ENCODE results near the gene F10. TPM values are rescaled to one million over a fixed set of nuclear protein-coding genes. Genes with fewer than 3 reads are reported as not detected.

Gene F10
- total RNA-seq (not detected in 2 replicates), polyA plus RNA-seq (0.14 and 0.25 TPM in 2 replicates), polyA minus RNA-seq (not detected in 2 replicates), Bru-seq, nascent RNA (percentile 2 among the genes with signal in this experiment), BruChase-seq, experiment 1, labeled RNA remaining after a 6-hour chase (not detected), BruChase-seq, experiment 2, labeled RNA remaining after a 2-hour chase (percentile 4 among the genes with signal in this experiment)
- 0.08 and 0.10 TPM in 2 replicates for polyA plus RNA-seq (2011; cell fraction: cytosol; rRNA removed)
- polyA plus RNA-seq (2011; cell fraction: nucleus; rRNA removed): 0.22 TPM in 1 of 2 replicates, not detected in the other
- 0.15 and 0.98 TPM in 2 replicates for polyA plus RNA-seq (2012)
- polyA minus RNA-seq (2011; cell fraction: cytosol; rRNA and poly(A)+ RNA removed): not detected
- polyA minus RNA-seq (2011; cell fraction: nucleus; rRNA and poly(A)+ RNA removed): not detected in 2 replicates
- long read RNA-seq: 0 reads

DNA sequence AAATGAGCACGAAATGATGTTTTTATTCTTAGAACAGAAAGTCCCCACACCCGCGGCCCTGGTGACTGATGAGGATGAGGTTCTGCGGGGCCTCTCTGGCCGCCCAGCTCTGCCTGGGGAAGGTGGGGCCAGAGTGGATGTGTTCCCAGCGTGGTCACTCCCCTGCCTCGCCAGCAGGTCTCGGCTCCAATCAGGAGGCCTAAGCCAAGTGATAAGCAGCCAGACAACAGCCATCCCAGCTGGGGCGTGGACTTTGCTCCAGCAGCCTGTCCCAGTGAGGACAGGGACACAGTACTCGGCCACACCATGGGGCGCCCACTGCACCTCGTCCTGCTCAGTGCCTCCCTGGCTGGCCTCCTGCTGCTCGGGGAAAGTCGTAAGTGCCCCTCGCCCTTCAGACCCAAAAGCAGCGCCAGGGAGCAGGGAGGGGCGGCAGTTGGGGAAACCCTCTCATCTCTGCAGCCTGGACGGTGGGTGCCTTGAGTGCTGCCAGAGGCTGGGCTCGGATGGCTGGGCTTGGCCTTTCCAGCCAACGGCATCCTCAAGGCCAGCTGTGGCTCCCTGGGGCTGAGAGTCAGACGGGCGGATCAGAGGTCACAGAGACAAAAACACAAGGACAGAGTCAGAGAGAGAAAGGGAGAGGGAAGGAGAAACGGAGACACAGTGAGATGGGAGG, at the start of gene F10:
F10 (plus strand) TSS at position 250 of the 676 bp plus-strand sequence; CDS start at position 307, 57 bp downstream.
- Histone ChIP-seq H3K9me1 (replicated peaks; ENCODE audit: control insufficient read depth, extremely low read depth, insufficient read depth, low read length) (no peaks in the 10 kb centered on the region), H3K9ac (replicated peaks; ENCODE audit: extremely low read depth, insufficient read depth, low read length) (no peak within 1 kb of the TSS), H3K4me2 (ENCODE audit: insufficient read depth, low read length) (no peak within 1 kb of the TSS), H3K4me1 (ENCODE audit: control insufficient read depth, extremely low read depth, insufficient read depth, low read length) (no peaks in the 10 kb centered on the region), H3K27ac (ENCODE audit: insufficient read depth, low read depth, low read length) (no peak within 1 kb of the TSS), H3K27me3 (ENCODE audit: control insufficient read depth in 2 of 2, insufficient read depth in 2 of 2, low read length in 2 of 2) (no peaks in the 10 kb centered on the region), H2AFZ (ENCODE audit: low read depth, low read length) (no peak within 1 kb of the TSS), H3K9me3 (replicated peaks; ENCODE audit: control insufficient read depth, insufficient read depth, low read length) (no peaks in the 10 kb centered on the region), H3K4me3 (replicated peaks in 1 of 3; ENCODE audit: insufficient read depth in 1 of 3, low read depth in 1 of 3, low read length in 3 of 3) (no peak within 1 kb of the TSS), H3K79me2 (ENCODE audit: control insufficient read depth, insufficient read depth, low read length) (no peaks in the 10 kb centered on the region), H4K20me1 (replicated peaks; ENCODE audit: control insufficient read depth, extremely low read depth, insufficient read depth, low read length) (no peaks in the 10 kb centered on the region), H3K36me3 (ENCODE audit: control insufficient read depth in 2 of 2, extremely low read depth in 1 of 2, insufficient read depth in 2 of 2, low read length in 2 of 2) (no peaks in the 10 kb centered on the region)
- CTCF ChIA-PET: no interaction called here
- TF ChIP-seq FOS (IDR thresholded peaks at IDR 0.05; ENCODE audit: borderline replicate concordance, insufficient read depth, low read length) (no peak), POLR2A (IDR thresholded peaks at IDR 0.05; ENCODE audit: low read depth, low read length) (no peak), EZH2 (IDR thresholded peaks at IDR 0.05; ENCODE audit: borderline replicate concordance, low read depth, low read length, severe bottlenecking) (no peak), GATA2 (IDR thresholded peaks at IDR 0.05; ENCODE audit: insufficient read depth, insufficient read length, low read depth, low read length) (no peak), MYC (IDR thresholded peaks at IDR 0.05; ENCODE audit: low read depth, low read length) (no peak), POLR2AphosphoS5 (IDR thresholded peaks at IDR 0.05; ENCODE audit: insufficient read depth, low read depth, low read length) (no peak), JUN (IDR thresholded peaks at IDR 0.05; ENCODE audit: borderline replicate concordance, insufficient read depth, insufficient read length, low read depth) (no peak)
- TF ChIP-seq, protein P1, sequence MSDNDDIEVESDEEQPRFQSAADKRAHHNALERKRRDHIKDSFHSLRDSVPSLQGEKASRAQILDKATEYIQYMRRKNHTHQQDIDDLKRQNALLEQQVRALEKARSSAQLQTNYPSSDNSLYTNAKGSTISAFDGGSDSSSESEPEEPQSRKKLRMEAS (IDR thresholded peaks at IDR 0.05; ENCODE audit: insufficient read depth, insufficient read length): no peak
- TF ChIP-seq, protein P2, sequence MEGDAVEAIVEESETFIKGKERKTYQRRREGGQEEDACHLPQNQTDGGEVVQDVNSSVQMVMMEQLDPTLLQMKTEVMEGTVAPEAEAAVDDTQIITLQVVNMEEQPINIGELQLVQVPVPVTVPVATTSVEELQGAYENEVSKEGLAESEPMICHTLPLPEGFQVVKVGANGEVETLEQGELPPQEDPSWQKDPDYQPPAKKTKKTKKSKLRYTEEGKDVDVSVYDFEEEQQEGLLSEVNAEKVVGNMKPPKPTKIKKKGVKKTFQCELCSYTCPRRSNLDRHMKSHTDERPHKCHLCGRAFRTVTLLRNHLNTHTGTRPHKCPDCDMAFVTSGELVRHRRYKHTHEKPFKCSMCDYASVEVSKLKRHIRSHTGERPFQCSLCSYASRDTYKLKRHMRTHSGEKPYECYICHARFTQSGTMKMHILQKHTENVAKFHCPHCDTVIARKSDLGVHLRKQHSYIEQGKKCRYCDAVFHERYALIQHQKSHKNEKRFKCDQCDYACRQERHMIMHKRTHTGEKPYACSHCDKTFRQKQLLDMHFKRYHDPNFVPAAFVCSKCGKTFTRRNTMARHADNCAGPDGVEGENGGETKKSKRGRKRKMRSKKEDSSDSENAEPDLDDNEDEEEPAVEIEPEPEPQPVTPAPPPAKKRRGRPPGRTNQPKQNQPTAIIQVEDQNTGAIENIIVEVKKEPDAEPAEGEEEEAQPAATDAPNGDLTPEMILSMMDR (IDR thresholded peaks at IDR 0.05; ENCODE audit: extremely low read depth in 1 of 2, insufficient read depth in 1 of 2, low read depth in 1 of 2, low read length in 2 of 2): no peak
- FAIRE-seq (no peak), DNase-seq (ENCODE audit: low read depth, low spot score) (no peak)
- dilution Hi-C loops (cut with MboI; ENCODE audit: extremely low pct_ligation_motif_present, low sequenced_read_pairs): no loop called here
- intact Hi-C loops (cut with micrococcal nuclease): no loop called here
- POLR2A ChIA-PET: no interaction called here
- BruUV-seq (replicated peaks): no TSS peak

All from endothelial cell of umbilical vein (primary cell).